Activated T-cell treated with anti-CD3 and anti-CD28 coated beads for 4 hours (primary cell): ENCODE results near the gene LMLN.
"Not testable (repeated sequence)": the region's sequence is repeated elsewhere in the genome, so short reads cannot be mapped to it uniquely, and the experiment has no call there.

Experiments
- DNase-seq: peaks from one replicate; pipeline ENCODE4 v3.0.0-alpha.2; 2020

Gene LMLN

DNA sequence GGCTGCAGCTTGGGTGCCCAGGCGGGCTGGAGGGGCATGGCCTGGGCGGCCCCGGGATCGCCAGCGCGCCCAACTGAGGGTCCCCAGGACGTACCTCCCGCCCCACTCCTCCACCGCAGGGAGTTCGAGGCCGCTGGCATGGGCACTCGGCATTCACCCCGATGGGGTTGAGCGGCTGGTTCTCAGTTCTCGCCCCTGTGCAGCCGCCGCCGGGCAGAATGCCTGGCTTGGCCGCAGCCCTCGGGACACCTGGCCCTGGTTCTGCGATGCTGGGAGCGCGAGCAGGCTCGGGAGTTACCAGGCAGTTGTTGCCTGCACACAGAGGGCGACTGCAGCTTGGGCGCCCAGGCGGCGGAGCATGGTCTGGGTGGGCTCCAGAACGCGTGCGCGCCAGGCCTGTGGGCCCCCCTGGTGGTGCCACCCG is 121.4 kb downstream of the LMLN start:
- no peak for DNase-seq

DNA sequence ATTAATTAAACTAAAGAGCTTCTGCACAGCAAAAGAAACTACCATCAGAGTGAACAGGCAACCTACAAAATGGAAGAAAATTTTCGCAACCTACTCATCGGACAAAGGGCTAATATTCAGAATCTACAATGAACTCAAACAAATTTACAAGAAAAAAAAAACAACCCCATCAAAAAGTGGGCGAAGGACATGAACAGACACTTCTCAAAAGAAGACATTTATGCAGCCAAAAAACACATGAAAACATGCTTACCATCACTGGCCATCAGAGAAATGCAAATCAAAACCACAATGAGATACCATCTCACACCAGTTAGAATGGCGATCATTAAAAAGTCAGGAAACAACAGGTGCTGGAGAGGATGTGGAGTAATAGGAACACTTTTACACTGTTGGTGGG is 122.2 kb downstream of the LMLN start:
- DNase-seq: not testable (repeated sequence)

DNA sequence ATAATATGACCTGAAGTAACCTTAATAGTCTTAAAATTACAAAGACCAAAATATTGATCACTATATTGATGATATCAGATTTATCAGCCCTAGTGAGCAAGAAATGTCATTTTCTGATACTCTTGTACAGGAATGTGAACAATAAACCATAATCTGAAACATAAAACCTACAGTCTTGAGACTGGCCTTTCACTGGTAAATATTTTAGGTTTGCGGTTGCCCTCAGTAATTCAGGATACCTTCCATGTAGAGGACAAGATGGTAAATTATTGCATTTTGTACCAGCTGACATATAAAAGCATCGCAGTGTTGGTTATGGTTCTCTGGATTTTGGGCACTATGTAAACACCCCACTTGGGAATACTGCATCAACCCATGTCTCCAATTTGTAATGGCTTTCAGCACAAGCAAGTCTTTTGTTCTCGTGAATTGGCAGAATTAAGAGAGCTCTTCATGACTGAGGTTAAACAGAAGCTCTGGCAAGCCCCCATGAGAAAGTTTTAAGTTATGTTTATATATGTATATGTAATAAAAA is 128.5 kb downstream of the LMLN start:
- DNase-seq: no peak

DNA sequence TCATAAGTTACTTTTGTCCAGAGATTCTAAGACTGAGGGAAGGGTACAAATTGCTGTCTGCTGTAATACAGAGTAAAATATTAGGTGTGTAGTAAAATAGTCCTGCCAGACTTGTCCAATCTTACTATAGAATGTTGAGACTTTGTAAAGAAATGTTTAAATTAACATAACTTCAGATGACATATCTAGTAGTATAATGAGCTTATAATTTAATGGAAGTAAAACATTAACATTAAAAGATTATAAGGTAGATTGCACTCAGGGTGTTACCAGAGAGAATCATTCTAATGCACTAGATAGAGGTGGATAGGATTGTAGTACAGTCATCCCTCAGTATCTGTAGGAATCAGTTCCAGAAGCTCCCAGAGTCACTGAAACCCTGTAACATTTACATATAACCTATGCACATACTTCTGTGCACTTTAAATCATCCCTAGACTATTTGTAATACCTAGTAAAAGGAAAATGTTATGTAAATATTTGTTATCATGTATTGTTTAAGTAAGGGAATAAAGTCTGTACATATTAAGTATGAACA is 130.8 kb downstream of the LMLN start:
- DNase-seq: no peak

DNA sequence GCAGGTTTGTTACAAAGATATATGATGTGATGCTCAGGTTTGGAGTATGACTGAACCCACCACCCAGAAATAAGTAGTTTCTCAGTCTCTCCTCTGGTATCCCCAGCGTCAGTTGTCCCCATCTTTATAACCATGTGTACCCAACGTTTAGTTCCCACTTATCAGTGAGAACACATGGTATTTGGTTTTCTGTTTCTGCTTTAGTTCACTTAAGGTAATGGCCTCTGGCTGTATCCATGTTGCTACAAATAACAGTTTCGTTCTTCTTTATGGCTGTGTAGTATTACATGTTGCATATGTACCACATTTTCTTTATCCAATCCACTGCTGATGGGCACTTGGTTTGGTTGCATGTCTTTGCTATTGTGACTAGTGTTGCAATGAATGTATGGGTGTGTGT is 132.3 kb downstream of the LMLN start:
- no peak for DNase-seq

DNA sequence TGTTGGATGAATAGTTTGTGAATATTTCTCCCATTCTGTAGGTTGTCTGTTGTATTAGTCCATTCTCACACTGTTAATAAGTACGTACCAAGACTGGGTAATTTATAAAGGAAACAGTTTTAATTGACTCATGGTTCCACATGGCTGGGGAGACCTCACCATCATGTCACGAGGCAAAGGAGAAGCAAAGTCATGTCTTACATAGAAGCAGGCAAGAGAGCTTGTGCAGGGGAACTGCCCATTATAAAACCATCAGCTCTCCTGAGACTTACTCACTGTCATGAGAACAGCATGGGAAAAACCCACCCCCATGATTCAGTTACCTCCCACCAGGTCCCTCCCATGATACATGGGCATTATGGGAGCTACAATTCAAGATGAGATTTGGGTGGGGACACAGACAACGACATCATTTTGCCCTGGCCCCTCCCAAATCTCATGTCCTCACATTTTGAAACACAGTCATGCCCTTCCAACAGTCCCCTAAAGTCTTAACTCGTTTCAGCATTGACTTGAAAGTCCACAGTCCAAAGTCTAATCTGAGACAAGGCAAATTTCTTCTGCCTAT is 133.2 kb downstream of the LMLN start:
- DNase-seq: no peak
